ENCODE data around the gene GSG1L. TPM values are rescaled to one million over a fixed set of nuclear protein-coding genes. Genes with fewer than 3 reads are reported as not detected.

GSG1L gene
- polyA plus RNA-seq, 3 donors = not detected

- H4K20me1 ChIP-seq (ENCODE audit: insufficient read depth, low read length) = no peaks in the 10 kb centered on the region
- no peak for DNase-seq
- Mint-ChIP-seq H3K4me3 (no peak overlapping the region), H3K36me3 (no peaks in the 10 kb centered on the region), H3K9me3 (no peaks in the 10 kb centered on the region), H3K4me1 (no peaks in the 10 kb centered on the region), H3K27me3 (ENCODE audit: low read depth in 3 of 3) (peaks cover 3 to 9% (median 5%) of the 10 kb centered on the region in 3 donors), H3K27ac (no peak overlapping the region)
- H3K79me2 ChIP-seq (ENCODE audit: insufficient read depth, low read length) = no peaks in the 10 kb centered on the region
- intact Hi-C loops (cut with micrococcal nuclease) = no loop called here
- TF ChIP-seq CTCF (IDR thresholded peaks at IDR 0.05) = no peak
- no peak overlapping the region for H3K27ac ChIP-seq (ENCODE audit: low read depth in 1 of 2, low read length in 2 of 2)
- no peak overlapping the region for H2AFZ ChIP-seq (ENCODE audit: insufficient read depth, low read depth, low read length, poor library complexity, severe bottlenecking)
- no peak overlapping the region for H3K4me2 ChIP-seq (replicated peaks; ENCODE audit: extremely low read depth, low read length, poor library complexity, severe bottlenecking)
- no peaks in the 10 kb centered on the region for H3K4me1 ChIP-seq (ENCODE audit: control insufficient read depth in 1 of 2, insufficient read depth in 2 of 2, low read length in 2 of 2)
- no peak overlapping the region for H3K9ac ChIP-seq (ENCODE audit: insufficient read depth, low read length, poor library complexity, severe bottlenecking)
- WGBS (ENCODE audit: insufficient coverage) = 80% methylated on average over 1 of the region's 4 CpGs
- H3K27me3 ChIP-seq (ENCODE audit: control insufficient read depth in 2 of 2, insufficient read depth in 2 of 2, low read length in 2 of 2) = peaks cover 0 to under 1% of the 10 kb centered on the region in 2 donors
- no peaks in the 10 kb centered on the region for H3K9me3 ChIP-seq (replicated peaks in 1 of 2; ENCODE audit: control insufficient read depth in 1 of 2, insufficient read depth in 1 of 2, low read length in 2 of 2)
- no peaks in the 10 kb centered on the region for H3K36me3 ChIP-seq (replicated peaks in 1 of 2; ENCODE audit: control insufficient read depth in 1 of 2, insufficient read depth in 2 of 2, low read length in 2 of 2)
- no peak overlapping the region for H3K4me3 ChIP-seq (replicated peaks in 1 of 3; ENCODE audit: low read depth in 2 of 3, low read length in 3 of 3)
These were observed 8.6 kb upstream of the GSG1L start for GRCh38 chr16:28072087-28072486.

GRCh38 chr16:28069971-28070794 lies 6.7 kb upstream of the GSG1L start:
- Histone ChIP-seq H4K20me1 (ENCODE audit: insufficient read depth, low read length) (no peaks in the 10 kb centered on the region), H3K79me2 (ENCODE audit: insufficient read depth, low read length) (no peaks in the 10 kb centered on the region), H2AFZ (ENCODE audit: insufficient read depth, low read depth, low read length, poor library complexity, severe bottlenecking) (no peak overlapping the region), H3K27ac (ENCODE audit: low read depth in 1 of 2, low read length in 2 of 2) (no peak overlapping the region), H3K9ac (ENCODE audit: insufficient read depth, low read length, poor library complexity, severe bottlenecking) (no peak overlapping the region), H3K4me3 (replicated peaks in 1 of 3; ENCODE audit: low read depth in 2 of 3, low read length in 3 of 3) (no peak overlapping the region), H3K4me1 (ENCODE audit: control insufficient read depth in 1 of 2, insufficient read depth in 2 of 2, low read length in 2 of 2) (no peaks in the 10 kb centered on the region), H3K36me3 (replicated peaks in 1 of 2; ENCODE audit: control insufficient read depth in 1 of 2, insufficient read depth in 2 of 2, low read length in 2 of 2) (no peaks in the 10 kb centered on the region), H3K9me3 (replicated peaks in 1 of 2; ENCODE audit: control insufficient read depth in 1 of 2, insufficient read depth in 1 of 2, low read length in 2 of 2) (no peaks in the 10 kb centered on the region), H3K27me3 (ENCODE audit: control insufficient read depth in 2 of 2, insufficient read depth in 2 of 2, low read length in 2 of 2) (peaks cover 0 to 6% of the 10 kb centered on the region in 2 donors), H3K4me2 (replicated peaks; ENCODE audit: extremely low read depth, low read length, poor library complexity, severe bottlenecking) (no peak overlapping the region)
- no peak for DNase-seq
- no peak for TF ChIP-seq CTCF (IDR thresholded peaks at IDR 0.05)
- Mint-ChIP-seq H3K4me3 (no peak overlapping the region), H3K27me3 (ENCODE audit: low read depth in 3 of 3) (peaks cover 8 to 20% (median 18%) of the 10 kb centered on the region in 3 donors), H3K9me3 (no peaks in the 10 kb centered on the region), H3K4me1 (no peaks in the 10 kb centered on the region), H3K27ac (peak overlapping the region in 2 of 7 donors; percentile 16 to 72), H3K36me3 (no peaks in the 10 kb centered on the region)
- intact Hi-C loops (cut with micrococcal nuclease) = no loop called here
- WGBS (ENCODE audit: insufficient coverage) = 84% methylated on average over 19 of the region's 31 CpGs

All from CD14-positive monocyte (primary cell).